Parathyroid adenoma (tissue), 2 donors: ENCODE results near the gene MTMR3.

ENCODE experiments used
- H2AFZ ChIP-seq: fragments of 300-600 bp; sonication (generic); one replicate; pipeline ENCODE4 v1.7.0; 2017; ENCODE audit warnings: antibody characterized with exemption, mild to moderate bottlenecking
- H3K27ac ChIP-seq: fragments of 300-600 bp; sonication (generic); one replicate; pipeline ENCODE4 v1.7.0; 2017
- H3K27me3 ChIP-seq: fragments of 300-600 bp; sonication (generic); one replicate; pipeline ENCODE4 v1.7.0; 2017; ENCODE audit warnings: low read length; ENCODE audit not compliant: control insufficient read depth, insufficient read depth
- H3K36me3 ChIP-seq: fragments of 300-600 bp; sonication (generic); one replicate; pipeline ENCODE4 v1.7.0; 2017; ENCODE audit warnings: low read length; ENCODE audit not compliant: control insufficient read depth, insufficient read depth
- H3K4me1 ChIP-seq: fragments of 300-600 bp; sonication (generic); one replicate; pipeline ENCODE4 v1.7.0; 2017; ENCODE audit warnings: control low read depth
- H3K4me2 ChIP-seq: fragments of 300-600 bp; sonication (generic); one replicate; pipeline ENCODE4 v1.7.0; 2017; ENCODE audit warnings: low read length
- H3K4me3 ChIP-seq: fragments of 300-600 bp; sonication (generic); one replicate; pipeline ENCODE4 v1.7.0; 2017; ENCODE audit warnings: low read depth, low read length
- H3K79me2 ChIP-seq: fragments of 300-600 bp; sonication (generic); one replicate; pipeline ENCODE4 v1.7.0; 2017; ENCODE audit warnings: control low read depth
- H3K9ac ChIP-seq: fragments of 300-600 bp; sonication (generic); one replicate; pipeline ENCODE4 v1.7.0; 2017; ENCODE audit warnings: mild to moderate bottlenecking
- H3K9me3 ChIP-seq: fragments of 300-600 bp; sonication (generic); one replicate; pipeline ENCODE4 v1.7.0; 2017; ENCODE audit warnings: low read length; ENCODE audit not compliant: control insufficient read depth
- CTCF ChIP-seq: fragments of 300-600 bp; sonication (generic); IDR thresholded peaks from one replicate; pipeline ENCODE4 v1.7.0; 2017; ENCODE audit warnings: antibody characterized with exemption, mild to moderate bottlenecking
- donor health status: primary hyperparathyroidism.

The MTMR3 gene

GRCh38 chr22:30021881-30022619 is 139.1 kb downstream of the MTMR3 start:
- no peak for TF ChIP-seq CTCF
- Histone ChIP-seq H3K4me3 (no peak overlapping the region), H3K4me1 (no peaks in the 10 kb centered on the region), H3K9me3 (no peaks in the 10 kb centered on the region), H3K4me2 (no peak overlapping the region), H3K9ac (no peak overlapping the region), H3K79me2 (no peaks in the 10 kb centered on the region), H3K27ac (no peak overlapping the region), H3K27me3 (no peaks in the 10 kb centered on the region), H3K36me3 (no peaks in the 10 kb centered on the region), H2AFZ (no peak overlapping the region)

- Histone ChIP-seq H3K27me3 (no peaks in the 10 kb centered on the region), H3K9ac (no peak overlapping the region), H3K36me3 (no peaks in the 10 kb centered on the region), H2AFZ (no peak overlapping the region), H3K4me1 (no peaks in the 10 kb centered on the region), H3K9me3 (no peaks in the 10 kb centered on the region), H3K27ac (no peak overlapping the region), H3K4me3 (no peak overlapping the region), H3K4me2 (no peak overlapping the region), H3K79me2 (no peaks in the 10 kb centered on the region)
- no peak for TF ChIP-seq CTCF
These were observed 140.2 kb downstream of the MTMR3 start for GRCh38 chr22:30023099-30023660.

GRCh38 chr22:30024231-30024630 is 141.3 kb downstream of the MTMR3 start:
- Histone ChIP-seq H2AFZ (no peak overlapping the region), H3K4me3 (no peak overlapping the region), H3K4me2 (no peak overlapping the region), H3K9ac (no peak overlapping the region), H3K4me1 (no peaks in the 10 kb centered on the region), H3K79me2 (no peaks in the 10 kb centered on the region), H3K27me3 (no peaks in the 10 kb centered on the region), H3K36me3 (no peaks in the 10 kb centered on the region), H3K9me3 (no peaks in the 10 kb centered on the region), H3K27ac (no peak overlapping the region)
- no peak for TF ChIP-seq CTCF

GRCh38 chr22:30025221-30025620 is 142.2 kb downstream of the MTMR3 start:
- Histone ChIP-seq H3K4me2 (no peak overlapping the region), H3K27me3 (no peaks in the 10 kb centered on the region), H3K4me3 (no peak overlapping the region), H3K79me2 (no peaks in the 10 kb centered on the region), H3K9ac (no peak overlapping the region), H2AFZ (no peak overlapping the region), H3K36me3 (no peaks in the 10 kb centered on the region), H3K4me1 (no peaks in the 10 kb centered on the region), H3K9me3 (no peaks in the 10 kb centered on the region), H3K27ac (no peak overlapping the region)
- TF ChIP-seq CTCF = no peak

- Histone ChIP-seq H3K27ac (no peak overlapping the region), H3K4me1 (no peaks in the 10 kb centered on the region), H2AFZ (no peak overlapping the region), H3K4me2 (no peak overlapping the region), H3K4me3 (no peak overlapping the region), H3K79me2 (no peaks in the 10 kb centered on the region), H3K9me3 (no peaks in the 10 kb centered on the region), H3K9ac (no peak overlapping the region), H3K36me3 (no peaks in the 10 kb centered on the region), H3K27me3 (no peaks in the 10 kb centered on the region)
- TF ChIP-seq CTCF = no peak
These were observed 143.8 kb downstream of the MTMR3 start for GRCh38 chr22:30026756-30027155.
